A673 (cell line): Measurements from ENCODE around the gene NNMT.

Source experiments
- EZH2 ChIP-seq: fragments of 200-600 bp; sonication (generic); IDR thresholded peaks from 2 replicates; pipeline ENCODE4 v1.6.1; 2017; ENCODE audit warnings: borderline replicate concordance, low read depth, mild to moderate bottlenecking, mixed read lengths, antibody characterized with exemption, low read length; ENCODE audit not compliant: poor library complexity, severe bottlenecking
- TF ChIP-seq, protein P1 (sequence below): fragments of 300-800, 200-600 bp; sonication (generic); conservative IDR thresholded peaks from 2 replicates; pipeline ENCODE4 v1.5.1; 2017; ENCODE audit warnings: low read depth, mild to moderate bottlenecking, antibody characterized with exemption, low read length, moderate library complexity, mixed read lengths

DNA sequence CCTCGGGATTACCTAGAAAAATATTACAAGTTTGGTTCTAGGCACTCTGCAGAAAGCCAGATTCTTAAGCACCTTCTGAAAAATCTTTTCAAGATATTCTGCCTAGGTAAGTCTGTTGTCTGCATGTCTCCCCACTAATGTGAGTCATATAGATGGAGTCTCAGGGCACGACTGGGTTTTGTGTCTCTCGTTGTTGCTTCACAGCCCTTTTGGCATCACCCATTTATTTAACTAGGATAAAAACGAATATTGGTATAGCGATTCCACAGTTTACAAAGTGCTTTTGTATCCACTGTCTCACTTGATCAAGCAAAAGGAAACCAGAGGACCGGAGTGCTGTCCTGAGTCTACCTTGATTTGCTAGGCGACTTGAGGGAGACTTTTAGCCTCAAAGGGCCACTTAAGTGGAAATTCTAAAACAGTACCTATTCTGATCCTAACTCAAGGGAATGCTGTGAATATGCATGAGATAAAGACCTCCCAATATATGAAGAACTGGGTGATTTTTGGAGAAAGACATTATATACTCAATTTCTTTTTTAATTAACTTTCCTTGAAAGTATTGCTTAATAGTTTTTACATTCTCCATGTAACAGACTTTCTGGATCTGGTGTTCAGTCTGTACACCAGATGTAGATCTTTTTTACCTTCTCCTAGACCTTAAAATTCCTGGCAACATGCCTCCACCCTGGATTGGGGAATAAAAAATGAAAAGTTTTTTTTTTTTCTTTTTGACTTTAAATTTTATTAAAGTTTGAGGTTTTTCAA, 590 bp downstream of the NNMT start:
- TF ChIP-seq, protein P1, sequence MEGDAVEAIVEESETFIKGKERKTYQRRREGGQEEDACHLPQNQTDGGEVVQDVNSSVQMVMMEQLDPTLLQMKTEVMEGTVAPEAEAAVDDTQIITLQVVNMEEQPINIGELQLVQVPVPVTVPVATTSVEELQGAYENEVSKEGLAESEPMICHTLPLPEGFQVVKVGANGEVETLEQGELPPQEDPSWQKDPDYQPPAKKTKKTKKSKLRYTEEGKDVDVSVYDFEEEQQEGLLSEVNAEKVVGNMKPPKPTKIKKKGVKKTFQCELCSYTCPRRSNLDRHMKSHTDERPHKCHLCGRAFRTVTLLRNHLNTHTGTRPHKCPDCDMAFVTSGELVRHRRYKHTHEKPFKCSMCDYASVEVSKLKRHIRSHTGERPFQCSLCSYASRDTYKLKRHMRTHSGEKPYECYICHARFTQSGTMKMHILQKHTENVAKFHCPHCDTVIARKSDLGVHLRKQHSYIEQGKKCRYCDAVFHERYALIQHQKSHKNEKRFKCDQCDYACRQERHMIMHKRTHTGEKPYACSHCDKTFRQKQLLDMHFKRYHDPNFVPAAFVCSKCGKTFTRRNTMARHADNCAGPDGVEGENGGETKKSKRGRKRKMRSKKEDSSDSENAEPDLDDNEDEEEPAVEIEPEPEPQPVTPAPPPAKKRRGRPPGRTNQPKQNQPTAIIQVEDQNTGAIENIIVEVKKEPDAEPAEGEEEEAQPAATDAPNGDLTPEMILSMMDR, result no peak
- TF ChIP-seq EZH2, result no peak
